Kidney (tissue), 14 donors: ENCODE results near the gene NQO1. TPM values are rescaled to one million over a fixed set of nuclear protein-coding genes. Genes with fewer than 3 reads are reported as not detected.

ENCODE experiments used
- DNase-seq, 5 donors: peaks; one replicate each; pipeline ENCODE4 v3.0.0-alpha.2; 2013 to 2020
- FAIRE-seq: peaks from 2 replicates; lab custom pipeline; 2012; peaks lifted over from hg19 to GRCh38; lab: Jason Lieb, UNC
- H3K27ac ChIP-seq, 2 donors: one replicate each; pipeline ENCODE4 v1.7.0; 2013; ENCODE audit warnings: low read depth in 2 of 2, low read length in 2 of 2, inconsistent platforms in 1 of 2
- H3K27me3 ChIP-seq: one replicate; pipeline ENCODE4 v1.7.1; 2013; ENCODE audit warnings: low read length, inconsistent platforms; ENCODE audit not compliant: control insufficient read depth, insufficient read depth
- H3K36me3 ChIP-seq, 3 donors: one replicate each; pipeline versions ENCODE4 v1.7.0 to v1.7.1; 2013; ENCODE audit warnings: low read length in 3 of 3, control low read depth in 1 of 3, inconsistent platforms in 1 of 3; ENCODE audit not compliant: insufficient read depth in 3 of 3, control insufficient read depth in 2 of 3
- H3K4me1 ChIP-seq, 3 donors: one replicate each; pipeline versions ENCODE4 v1.7.0 to v1.7.1; 2013; ENCODE audit warnings: low read length in 3 of 3, inconsistent platforms in 1 of 3, low read depth in 1 of 3; ENCODE audit not compliant: control insufficient read depth in 2 of 3, insufficient read depth in 2 of 3
- H3K4me3 ChIP-seq, 3 donors: one replicate each; pipeline versions ENCODE4 v1.7.0 to v1.8.1; 2013; ENCODE audit warnings: low read length in 3 of 3, control low read depth in 1 of 3, inconsistent platforms in 1 of 3
- H3K9ac ChIP-seq, 3 donors: one replicate each; pipeline versions ENCODE4 v1.7.0 to v1.7.1; 2013; ENCODE audit warnings: low read length in 3 of 3, control low read depth in 1 of 3, inconsistent platforms in 1 of 3
- H3K9me3 ChIP-seq, 3 donors: one replicate each; pipeline versions ENCODE4 v1.7.0 to v1.7.1; 2013; ENCODE audit warnings: low read length in 3 of 3, control low read depth in 1 of 3, inconsistent platforms in 1 of 3; ENCODE audit not compliant: control insufficient read depth in 2 of 3, insufficient read depth in 1 of 3
- CTCF ChIP-seq: IDR thresholded peaks from 3 replicates; pipeline ENCODE4 v1.5.1; 2012; ENCODE audit warnings: mild to moderate bottlenecking, moderate library complexity, borderline replicate concordance; ENCODE audit not compliant: insufficient read depth; ENCODE audit errors: extremely low read depth
- intact Hi-C: fragments of 100-400 bp; cut with DNase I; formaldehyde crosslinking; loops from one replicate; pipeline ENCODE4 v1.11.1; 2022
- polyA plus RNA-seq: library from polyadenylated mRNA; stranded (reverse); fragments of 350-450 nt; fragmentation: Illumina TruSeq; extraction: RNeasy Lipid Tissue Mini Kit (QIAGEN cat#74804); gene quantifications from one replicate; pipeline ENCODE4 v1.2.3, GENCODE V29; 2014; ENCODE audit warnings: low read depth, low replicate concordance; ENCODE audit not compliant: insufficient read depth
- total RNA-seq: library from RNA; stranded (reverse); fragmentation: NEBNext Ultra II Directional; extraction: Animal tissue kit (Norgen Biotek cat#: 25700); gene quantifications from one replicate; pipeline ENCODE4 v1.2.1, GENCODE V29; 2021
- donor health status: control.
- donor health status: control.
- donor health status: control.
- donor health status: control.
- donor health status: control.
- donor health status: DM: yes; HTN: yes; CAD: no.
- donor health status: Normal renal cell carcinoma (clear cell type).

Gene NQO1
- total and polyA plus RNA-seq, 2 donors from 2014 or later = 87.5 to 414 TPM

GRCh38 chr16:69699915-69700314, 26.4 kb downstream of the NQO1 start:
- Histone ChIP-seq H3K36me3 (peaks cover 0 to 23% (median 17%) of the 10 kb centered on the region in 3 donors), H3K27ac (no peak overlapping the region), H3K9ac (no peak overlapping the region), H3K4me1 (no peaks in the 10 kb centered on the region), H3K4me3 (no peak overlapping the region), H3K9me3 (no peaks in the 10 kb centered on the region), H3K27me3 (no peaks in the 10 kb centered on the region)
- intact Hi-C loops = loop anchor here (10.0 kb wide), 1 partner anchor 55 kb away; the partner anchor contains the start of gene NOB1
- TF ChIP-seq CTCF = no peak
- no peak for FAIRE-seq
- DNase-seq = no peak

GRCh38 chr16:69698404-69698803, 28.0 kb downstream of the NQO1 start:
- H3K27ac ChIP-seq = no peak overlapping the region
- intact Hi-C loops = no loop called here
- no peak for DNase-seq
- no peaks in the 10 kb centered on the region for H3K4me1 ChIP-seq
- no peak for TF ChIP-seq CTCF
- no peak overlapping the region for H3K9ac ChIP-seq
- H3K9me3 ChIP-seq = no peaks in the 10 kb centered on the region
- FAIRE-seq = no peak
- peaks cover 6 to 32% (median 21%) of the 10 kb centered on the region in 3 donors for H3K36me3 ChIP-seq
- H3K27me3 ChIP-seq = no peaks in the 10 kb centered on the region
- no peak overlapping the region for H3K4me3 ChIP-seq

- peaks cover 7 to 41% (median 41%) of the 10 kb centered on the region in 3 donors for H3K36me3 ChIP-seq
- peaks cover 0 to 3% (median 3%) of the 10 kb centered on the region in 3 donors for H3K4me1 ChIP-seq
- DNase-seq (no peak), FAIRE-seq (no peak)
- no peak overlapping the region for H3K9ac ChIP-seq
- no peak overlapping the region for H3K27ac ChIP-seq
- no peaks in the 10 kb centered on the region for H3K27me3 ChIP-seq
- no peaks in the 10 kb centered on the region for H3K9me3 ChIP-seq
- H3K4me3 ChIP-seq = no peak overlapping the region
- no peak for TF ChIP-seq CTCF
- intact Hi-C loops = no loop called here
Measured at GRCh38 chr16:69693916-69694315, 32.4 kb downstream of the NQO1 start.
